ENCODE results near the gene MAN2A2. TPM values are rescaled to one million over a fixed set of nuclear protein-coding genes. Genes with fewer than 3 reads are reported as not detected.

The MAN2A2 gene
- total and polyA plus RNA-seq, 2 of the 8 experiments (the other 6 are each of a cell fraction or from before 2014, with no cell fraction given) = 23.1 to 29.7 TPM

DNA sequence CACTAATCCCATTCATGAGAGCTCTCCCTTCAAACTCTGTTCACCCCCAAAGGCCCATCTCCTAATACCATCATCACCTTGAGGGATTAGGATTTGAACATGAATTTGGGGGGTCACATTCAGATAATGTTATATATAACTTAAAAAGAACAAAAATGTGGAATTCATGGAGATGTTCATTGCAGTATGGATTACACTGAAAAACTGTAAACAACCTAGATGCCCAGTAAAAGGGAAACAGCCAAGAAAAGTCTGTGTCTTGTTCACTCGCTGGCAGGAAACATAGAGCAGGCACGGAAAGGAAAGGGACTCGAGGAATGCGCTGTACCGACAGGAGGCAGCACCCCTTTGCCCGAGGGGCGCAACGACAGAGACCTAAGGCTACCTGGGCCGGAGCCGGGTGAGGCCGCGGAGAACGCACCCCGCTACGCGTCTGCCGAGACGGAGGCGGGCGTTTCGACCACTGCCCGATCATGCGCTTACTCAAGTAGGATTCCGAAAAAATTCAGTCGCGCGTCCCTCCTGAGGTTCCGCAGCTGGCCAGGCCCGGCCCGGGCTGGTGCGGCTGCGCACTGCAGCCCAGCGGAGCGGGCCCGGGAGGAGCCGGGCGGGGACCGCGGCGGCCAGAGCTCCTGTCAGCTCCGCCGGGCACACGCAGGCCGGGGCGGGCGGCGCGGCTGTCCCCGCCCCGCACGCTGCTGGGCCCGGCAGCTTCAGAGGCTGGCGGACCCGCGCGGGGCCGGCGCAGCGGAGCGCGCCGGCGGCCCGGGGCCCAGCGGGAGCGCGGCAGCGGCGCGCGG is 862 bp upstream of the MAN2A2 start:
- Histone ChIP-seq H2BK5ac (ENCODE audit: low read depth, low read length) (peak overlapping the region; percentile 35; the same call in 1 of the 2 replicates), H3K36me3 (ENCODE audit: control insufficient read depth in 2 of 4, insufficient read depth in 4 of 4, low read length in 3 of 4) (no peaks in the 10 kb centered on the region; a peak in 2 of 8 replicates), H3K79me2 (ENCODE audit: control insufficient read depth in 1 of 2, insufficient read depth in 2 of 2, low read length in 2 of 2) (no peaks in the 10 kb centered on the region), H3K18ac (ENCODE audit: extremely low read depth, low read length) (0 out of 2 replicates have a peak overlapping the region, but pooled peaks have one; percentile 48), H3K23ac (ENCODE audit: insufficient read length) (no peak overlapping the region), H2BK12ac (ENCODE audit: low read depth, low read length) (no peak overlapping the region), H3K56ac (replicated peaks; ENCODE audit: insufficient read length, low read depth, low read length) (no peak overlapping the region), H2BK15ac (ENCODE audit: low read length) (no peak overlapping the region), H3K4me2 (ENCODE audit: insufficient read depth in 1 of 2, low read depth in 2 of 2, low read length in 2 of 2) (peak overlapping the region; percentile 91 to 97), H4K91ac (replicated peaks; ENCODE audit: insufficient read length, low read length) (no peak overlapping the region), H3K79me1 (ENCODE audit: low read depth, low read length) (no peaks in the 10 kb centered on the region), H3K23me2 (ENCODE audit: low read depth, low read length) (peaks cover 14% of the 10 kb centered on the region; the same call in 1 of the 2 replicates), H3K9ac (replicated peaks in 1 of 4; ENCODE audit: extremely low read depth in 1 of 4, low read depth in 3 of 4, low read length in 3 of 4) (peak overlapping the region in 3 of 4 experiments; percentile 45 to 53 (median 53); a peak in 4 of 7 replicates), H3K4me1 (replicated peaks in 1 of 4; ENCODE audit: control insufficient read depth in 3 of 4, insufficient read depth in 4 of 4, low read length in 3 of 4) (peaks cover 5 to 8% (median 7%) of the 10 kb centered on the region in 4 experiments; a peak in 6 of 7 replicates), H3K27me3 (replicated peaks in 1 of 4; ENCODE audit: control insufficient read depth in 3 of 4, extremely low read depth in 1 of 4, insufficient read depth in 3 of 4, low read length in 3 of 4) (peaks cover 0 to 16% (median 9%) of the 10 kb centered on the region in 4 experiments; a peak in 5 of 7 replicates), H4K8ac (ENCODE audit: extremely low read depth, insufficient read depth, low read length) (0 out of 2 replicates have a peak overlapping the region, but pooled peaks have one; percentile 8), H4K20me1 (replicated peaks in 1 of 2; ENCODE audit: control insufficient read depth in 1 of 2, insufficient read depth in 2 of 2, low read length in 2 of 2) (peaks cover 0 to 5% of the 10 kb centered on the region in 2 experiments), H3K4me3 (ENCODE audit: extremely low read depth in 1 of 4, insufficient read depth in 2 of 4, low read depth in 3 of 4, low read length in 4 of 4) (peak overlapping the region; percentile 52 to 77 (median 73)), H3K27ac (ENCODE audit: low read depth, low read length) (no peak overlapping the region), H4K5ac (ENCODE audit: insufficient read length, low read depth, low read length) (no peak overlapping the region), H3K9me3 (ENCODE audit: insufficient read depth in 2 of 2, low read depth in 1 of 2, low read length in 1 of 2) (no peaks in the 10 kb centered on the region), H2BK120ac (replicated peaks; ENCODE audit: low read depth, low read length) (no peak overlapping the region), H3K14ac (ENCODE audit: insufficient read length) (no peak overlapping the region), H2BK20ac (ENCODE audit: low read length) (no peak overlapping the region), H2AK5ac (ENCODE audit: low read depth, low read length) (no peak overlapping the region), H3K4ac (replicated peaks; ENCODE audit: insufficient read length, low read depth, low read length) (no peak overlapping the region), H2AFZ (ENCODE audit: low read length) (peak overlapping the region; percentile 12)
- WGBS, 2 experiments (ENCODE audit: extremely low coverage in 1 of 2, insufficient coverage in 1 of 2, insufficient read length in 1 of 2, insufficient replicate concordance in 2 of 2, low coverage in 1 of 2, low lambda C conversion rate in 2 of 2, missing lambda C conversion rate in 1 of 2) = 2% methylated on average over 35 of the region's 71 CpGs; no CpG with 5 or more reads in 1 of the 2 experiments
- DNase-seq (ENCODE audit: low read depth in 1 of 2, low spot score in 2 of 2) (peak in 1 of 2 experiments; percentile 86), FAIRE-seq (no peak)
- CTCF ChIA-PET (ENCODE audit: partially characterized antibody) = interaction anchor here (0.7 to 13.3 kb wide), 18 partner anchors 8 to 1045 kb away, joined by 3 to 187 read pairs (median 3); partner anchors contain the start of genes FES, HDDC3 and UNC45A
- POLR2A ChIA-PET (ENCODE audit: partially characterized antibody) = interaction anchor here (0.9 to 3.3 kb wide), 4 partner anchors 17 to 52 kb away, joined by 3 to 24 read pairs (median 4); partner anchors contain the start of genes HDDC3, RCCD1 and UNC45A
- no peak for TF ChIP-seq POLR2A (IDR thresholded peaks at IDR 0.05; ENCODE audit: control extremely low read depth in 1 of 2, low read depth in 2 of 2, low read length in 2 of 2)
- TF ChIP-seq POLR2AphosphoS5 (IDR thresholded peaks at IDR 0.05; ENCODE audit: low read depth, low read length) = no peak
- peak; percentile 73; the same call in 1 of the 2 replicates for TF ChIP-seq TEAD4 (IDR thresholded peaks at IDR 0.05; ENCODE audit: low read depth, low read length)
- no peak for TF ChIP-seq CHD2 (IDR thresholded peaks at IDR 0.05; ENCODE audit: low read length)
- TF ChIP-seq KDM5A (IDR thresholded peaks at IDR 0.05; ENCODE audit: low read length) = no peak
- no peak for TF ChIP-seq JUN (IDR thresholded peaks at IDR 0.05; ENCODE audit: low read depth, low read length)
- TF ChIP-seq, protein P1, sequence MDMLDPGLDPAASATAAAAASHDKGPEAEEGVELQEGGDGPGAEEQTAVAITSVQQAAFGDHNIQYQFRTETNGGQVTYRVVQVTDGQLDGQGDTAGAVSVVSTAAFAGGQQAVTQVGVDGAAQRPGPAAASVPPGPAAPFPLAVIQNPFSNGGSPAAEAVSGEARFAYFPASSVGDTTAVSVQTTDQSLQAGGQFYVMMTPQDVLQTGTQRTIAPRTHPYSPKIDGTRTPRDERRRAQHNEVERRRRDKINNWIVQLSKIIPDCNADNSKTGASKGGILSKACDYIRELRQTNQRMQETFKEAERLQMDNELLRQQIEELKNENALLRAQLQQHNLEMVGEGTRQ (IDR thresholded peaks at IDR 0.05; ENCODE audit: low read length) = no peak
- TF ChIP-seq SAP30 (IDR thresholded peaks at IDR 0.05; ENCODE audit: insufficient read depth, insufficient replicate concordance, low read length) = no peak
- TF ChIP-seq TCF12 (IDR thresholded peaks at IDR 0.05; ENCODE audit: low read depth, low read length) = no peak
